H1 (cell line): Measurements from ENCODE around the gene SLC39A13. TPM values are rescaled to one million over a fixed set of nuclear protein-coding genes. Genes with fewer than 3 reads are reported as not detected.

Source experiments
- CHD7 ChIP-seq: fragments of 300-600 bp; sonication (generic); IDR thresholded peaks from 2 replicates; pipeline ENCODE4 v1.7.1; 2012; ENCODE audit warnings: low read length, moderate library complexity, mild to moderate bottlenecking, inconsistent platforms; ENCODE audit not compliant: insufficient replicate concordance
- SAP30 ChIP-seq: fragments of 300-600 bp; sonication (generic); IDR thresholded peaks from 2 replicates; pipeline ENCODE4 v1.7.1; 2012; ENCODE audit warnings: low read length, moderate library complexity, mild to moderate bottlenecking, inconsistent platforms; ENCODE audit not compliant: insufficient read depth, insufficient replicate concordance
- polyA plus RNA-seq, 7 experiments: library from polyadenylated mRNA; depleted of rRNA in 3 of 7; stranded (reverse) in 5 of 7; unstranded in 2 of 7; fragments of >200 nt in 5 of 7; fragments of 200-250 nt in 2 of 7; gene quantifications; 1 replicate in 5 of 7; 2 replicates in 1 of 7; 4 replicates in 1 of 7; pipeline versions ENCODE4 v1.2.1 to v1.2.3, GENCODE V29; 2011 to 2013; ENCODE audit warnings: missing spikeins in 2 of 7, mixed read lengths in 2 of 7
- total RNA-seq: library from RNA; stranded (reverse); fragmentation: NEBNext Ultra II Directional; extraction: Animal tissue kit (Norgen Biotek cat#: 25700); gene quantifications from 2 replicates; pipeline ENCODE4 v1.2.1, GENCODE V29; 2021

Gene SLC39A13
- total and polyA plus RNA-seq, 2 of the 8 experiments (the other 6 are each of a cell fraction or from before 2014, with no cell fraction given), result 23.2 to 30.0 TPM

GRCh38 chr11:47395223-47396048, 13.0 kb upstream of the SLC39A13 start (continued):
- no peak for TF ChIP-seq CHD7
- TF ChIP-seq SAP30, result no peak
